HG03103 (cell line): ENCODE results near the gene NAT9.

ENCODE experiments used
- ATAC-seq: cut with Tn5 transposase; IDR thresholded peaks from one replicate; pipeline ENCODE4 v1.9.1; 2021; ENCODE audit warnings: low read depth; ENCODE audit not compliant: unreplicated experiment

NAT9 gene

GRCh38 chr17:74806334-74806733 lies 30.2 kb upstream of the NAT9 start:
- no peak for ATAC-seq

- no peak for ATAC-seq
Measured at GRCh38 chr17:74805591-74805991, 29.4 kb upstream of the NAT9 start.

- no peak for ATAC-seq
Measured at GRCh38 chr17:74804683-74805082, 28.5 kb upstream of the NAT9 start.

GRCh38 chr17:74803971-74804370 lies 27.8 kb upstream of the NAT9 start:
- ATAC-seq = no peak

GRCh38 chr17:74803388-74803930 lies 27.3 kb upstream of the NAT9 start:
- no peak for ATAC-seq

- no peak for ATAC-seq
Measured at GRCh38 chr17:74801896-74802295, 25.8 kb upstream of the NAT9 start.

GRCh38 chr17:74800531-74800930 lies 24.4 kb upstream of the NAT9 start:
- ATAC-seq = no peak

GRCh38 chr17:74799097-74799496 lies 23.0 kb upstream of the NAT9 start:
- ATAC-seq = no peak

- ATAC-seq = no peak
Measured at GRCh38 chr17:74798239-74798707, 22.1 kb upstream of the NAT9 start.

- ATAC-seq = no peak
Measured at GRCh38 chr17:74797824-74798223, 21.7 kb upstream of the NAT9 start.

- ATAC-seq = no peak
Measured at GRCh38 chr17:74796866-74797265, 20.7 kb upstream of the NAT9 start.

GRCh38 chr17:74796211-74796610 lies 20.1 kb upstream of the NAT9 start:
- ATAC-seq = no peak

- no peak for ATAC-seq
Measured at GRCh38 chr17:74795327-74796020, 19.3 kb upstream of the NAT9 start.

- ATAC-seq = no peak
Measured at GRCh38 chr17:74792586-74793105, 16.5 kb upstream of the NAT9 start.

- ATAC-seq = no peak
Measured at GRCh38 chr17:74790161-74791058, 14.3 kb upstream of the NAT9 start.

- no peak for ATAC-seq
Measured at GRCh38 chr17:74786431-74787055, 10.4 kb upstream of the NAT9 start.

GRCh38 chr17:74785981-74786360 lies 9.8 kb upstream of the NAT9 start:
- no peak for ATAC-seq

- ATAC-seq = no peak
Measured at GRCh38 chr17:74785096-74785980, 9.2 kb upstream of the NAT9 start.

- no peak for ATAC-seq
Measured at GRCh38 chr17:74784125-74784810, 8.1 kb upstream of the NAT9 start.
